ENCODE results near the gene MDM1.

DNA sequence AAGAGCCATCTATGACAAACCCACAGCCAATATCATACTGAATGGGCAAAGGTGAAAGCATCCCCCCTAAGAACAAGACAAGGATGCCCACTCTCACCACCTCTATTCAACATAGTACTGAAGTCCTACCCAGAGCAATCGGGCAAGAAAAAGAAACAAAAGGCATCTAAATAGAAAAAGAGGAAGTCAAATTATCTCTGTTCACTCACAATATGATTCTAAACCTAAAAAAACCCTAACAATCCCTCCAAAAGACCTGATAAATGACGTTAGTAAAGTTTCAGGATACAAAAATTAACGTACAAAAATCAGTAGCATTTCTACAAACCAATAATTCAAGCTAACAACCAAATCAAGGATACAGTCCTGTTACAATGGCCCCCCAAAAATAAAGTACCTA lies 26.9 kb downstream of the MDM1 start:
- TF ChIP-seq, protein P1, sequence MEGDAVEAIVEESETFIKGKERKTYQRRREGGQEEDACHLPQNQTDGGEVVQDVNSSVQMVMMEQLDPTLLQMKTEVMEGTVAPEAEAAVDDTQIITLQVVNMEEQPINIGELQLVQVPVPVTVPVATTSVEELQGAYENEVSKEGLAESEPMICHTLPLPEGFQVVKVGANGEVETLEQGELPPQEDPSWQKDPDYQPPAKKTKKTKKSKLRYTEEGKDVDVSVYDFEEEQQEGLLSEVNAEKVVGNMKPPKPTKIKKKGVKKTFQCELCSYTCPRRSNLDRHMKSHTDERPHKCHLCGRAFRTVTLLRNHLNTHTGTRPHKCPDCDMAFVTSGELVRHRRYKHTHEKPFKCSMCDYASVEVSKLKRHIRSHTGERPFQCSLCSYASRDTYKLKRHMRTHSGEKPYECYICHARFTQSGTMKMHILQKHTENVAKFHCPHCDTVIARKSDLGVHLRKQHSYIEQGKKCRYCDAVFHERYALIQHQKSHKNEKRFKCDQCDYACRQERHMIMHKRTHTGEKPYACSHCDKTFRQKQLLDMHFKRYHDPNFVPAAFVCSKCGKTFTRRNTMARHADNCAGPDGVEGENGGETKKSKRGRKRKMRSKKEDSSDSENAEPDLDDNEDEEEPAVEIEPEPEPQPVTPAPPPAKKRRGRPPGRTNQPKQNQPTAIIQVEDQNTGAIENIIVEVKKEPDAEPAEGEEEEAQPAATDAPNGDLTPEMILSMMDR (IDR thresholded peaks at IDR 0.05; ENCODE audit: low read depth, low read length, missing input control), result no peak
- TF ChIP-seq, protein P2, sequence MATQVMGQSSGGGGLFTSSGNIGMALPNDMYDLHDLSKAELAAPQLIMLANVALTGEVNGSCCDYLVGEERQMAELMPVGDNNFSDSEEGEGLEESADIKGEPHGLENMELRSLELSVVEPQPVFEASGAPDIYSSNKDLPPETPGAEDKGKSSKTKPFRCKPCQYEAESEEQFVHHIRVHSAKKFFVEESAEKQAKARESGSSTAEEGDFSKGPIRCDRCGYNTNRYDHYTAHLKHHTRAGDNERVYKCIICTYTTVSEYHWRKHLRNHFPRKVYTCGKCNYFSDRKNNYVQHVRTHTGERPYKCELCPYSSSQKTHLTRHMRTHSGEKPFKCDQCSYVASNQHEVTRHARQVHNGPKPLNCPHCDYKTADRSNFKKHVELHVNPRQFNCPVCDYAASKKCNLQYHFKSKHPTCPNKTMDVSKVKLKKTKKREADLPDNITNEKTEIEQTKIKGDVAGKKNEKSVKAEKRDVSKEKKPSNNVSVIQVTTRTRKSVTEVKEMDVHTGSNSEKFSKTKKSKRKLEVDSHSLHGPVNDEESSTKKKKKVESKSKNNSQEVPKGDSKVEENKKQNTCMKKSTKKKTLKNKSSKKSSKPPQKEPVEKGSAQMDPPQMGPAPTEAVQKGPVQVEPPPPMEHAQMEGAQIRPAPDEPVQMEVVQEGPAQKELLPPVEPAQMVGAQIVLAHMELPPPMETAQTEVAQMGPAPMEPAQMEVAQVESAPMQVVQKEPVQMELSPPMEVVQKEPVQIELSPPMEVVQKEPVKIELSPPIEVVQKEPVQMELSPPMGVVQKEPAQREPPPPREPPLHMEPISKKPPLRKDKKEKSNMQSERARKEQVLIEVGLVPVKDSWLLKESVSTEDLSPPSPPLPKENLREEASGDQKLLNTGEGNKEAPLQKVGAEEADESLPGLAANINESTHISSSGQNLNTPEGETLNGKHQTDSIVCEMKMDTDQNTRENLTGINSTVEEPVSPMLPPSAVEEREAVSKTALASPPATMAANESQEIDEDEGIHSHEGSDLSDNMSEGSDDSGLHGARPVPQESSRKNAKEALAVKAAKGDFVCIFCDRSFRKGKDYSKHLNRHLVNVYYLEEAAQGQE (IDR thresholded peaks at IDR 0.05), result no peak
- no peak for TF ChIP-seq SP1 (IDR thresholded peaks at IDR 0.05)
- TF ChIP-seq EGR1 (IDR thresholded peaks at IDR 0.05; ENCODE audit: low read depth in 2 of 2), result no peak
